ENCODE results near the gene SH2D7.

The SH2D7 gene

GRCh38 chr15:78061963-78062427 lies 30.4 kb upstream of the SH2D7 start:
- peak; percentile 59 for DNase-seq

GRCh38 chr15:78063217-78063616 lies 29.1 kb upstream of the SH2D7 start:
- no peak for DNase-seq

- DNase-seq: no peak
Observed at GRCh38 chr15:78063970-78064385, 28.4 kb upstream of the SH2D7 start.

- no peak for DNase-seq
Observed at GRCh38 chr15:78064544-78064943, 27.8 kb upstream of the SH2D7 start.

GRCh38 chr15:78065284-78065872 lies 27.0 kb upstream of the SH2D7 start:
- DNase-seq: no peak

GRCh38 chr15:78065973-78066946 lies 26.1 kb upstream of the SH2D7 start:
- DNase-seq: no peak

- DNase-seq: no peak
Observed at GRCh38 chr15:78067328-78068228, 24.8 kb upstream of the SH2D7 start.

- DNase-seq: no peak
Observed at GRCh38 chr15:78069052-78069414, 23.3 kb upstream of the SH2D7 start.

GRCh38 chr15:78069462-78070029 lies 22.8 kb upstream of the SH2D7 start:
- no peak for DNase-seq

- DNase-seq: peak; percentile 72
Observed at GRCh38 chr15:78070049-78070700, 22.2 kb upstream of the SH2D7 start.

- no peak for DNase-seq
Observed at GRCh38 chr15:78071383-78071782, 21.0 kb upstream of the SH2D7 start.

GRCh38 chr15:78072080-78072892 lies 20.1 kb upstream of the SH2D7 start:
- DNase-seq: peak; percentile 30

- no peak for DNase-seq
Observed at GRCh38 chr15:78073046-78073787, 19.1 kb upstream of the SH2D7 start.

GRCh38 chr15:78075490-78076230 lies 16.7 kb upstream of the SH2D7 start:
- no peak for DNase-seq

GRCh38 chr15:78076231-78077052 lies 15.9 kb upstream of the SH2D7 start:
- peak; percentile 31 for DNase-seq

- DNase-seq: peak; percentile 82
Observed at GRCh38 chr15:78077053-78077870, 15.1 kb upstream of the SH2D7 start, which contains the start of gene TBC1D2B. Gene TBC1D2B (minus strand): TSS chr15:78077711. CDS start chr15:78077652, 59 bp downstream.

GRCh38 chr15:78077871-78078210 lies 14.5 kb upstream of the SH2D7 start:
- no peak for DNase-seq

Data from CD4-positive, alpha-beta T cell treated with Interleukin-17A for 4 hours (primary cell).